Activated naive CD8-positive, alpha-beta T cell treated with anti-CD3 and anti-CD28 coated beads for 36 hours (primary cell): Measurements from ENCODE around the gene SCAMP1. TPM values are rescaled to one million over a fixed set of nuclear protein-coding genes. Genes with fewer than 3 reads are reported as not detected.
"Not testable (repeated sequence)": the region's sequence is repeated elsewhere in the genome, so short reads cannot be mapped to it uniquely, and the experiment has no call there.

ENCODE experiments used
- DNase-seq: peaks from one replicate; pipeline ENCODE4 v3.0.0; 2021
- H3K27ac Mint-ChIP-seq: one replicate; pipeline ENCODE4 v1.8.0; 2022; ENCODE audit warnings: mild to moderate bottlenecking, moderate library complexity, mixed read lengths
- H3K27me3 Mint-ChIP-seq: one replicate; pipeline ENCODE4 v1.8.0; 2022; ENCODE audit warnings: mild to moderate bottlenecking, mixed read lengths
- H3K36me3 Mint-ChIP-seq: one replicate; pipeline ENCODE4 v1.8.0; 2021; ENCODE audit warnings: mild to moderate bottlenecking, mixed read lengths
- H3K4me1 Mint-ChIP-seq: one replicate; pipeline ENCODE4 v1.8.0; 2021; ENCODE audit warnings: mixed read lengths
- H3K4me3 Mint-ChIP-seq: one replicate; pipeline ENCODE4 v1.8.0; 2022; ENCODE audit warnings: mild to moderate bottlenecking, moderate library complexity, mixed read lengths
- H3K9me3 Mint-ChIP-seq: one replicate; pipeline ENCODE4 v1.8.0; 2022; ENCODE audit warnings: mixed read lengths
- total RNA-seq, 2 experiments: library from RNA; stranded (reverse); gene quantifications; one replicate each; pipeline ENCODE4 v1.2.3, GENCODE V29; 2021

Gene SCAMP1
- total RNA-seq, 2 experiments from 2014 or later: 15.6 to 19.9 TPM

GRCh38 chr5:78430866-78431265 lies 70.4 kb downstream of the SCAMP1 start:
- no peaks in the 10 kb centered on the region for H3K27me3 Mint-ChIP-seq
- H3K4me3 Mint-ChIP-seq: no peak overlapping the region
- H3K9me3 Mint-ChIP-seq: peaks cover 19% of the 10 kb centered on the region
- H3K27ac Mint-ChIP-seq: no peak overlapping the region
- H3K4me1 Mint-ChIP-seq: peaks cover 2% of the 10 kb centered on the region
- DNase-seq: no peak
- peaks cover 49% of the 10 kb centered on the region for H3K36me3 Mint-ChIP-seq

GRCh38 chr5:78433972-78434371 lies 73.6 kb downstream of the SCAMP1 start:
- H3K27me3 Mint-ChIP-seq: no peaks in the 10 kb centered on the region
- peaks cover 21% of the 10 kb centered on the region for H3K9me3 Mint-ChIP-seq
- H3K4me3 Mint-ChIP-seq: no peak overlapping the region
- DNase-seq: no peak
- peaks cover 65% of the 10 kb centered on the region for H3K36me3 Mint-ChIP-seq
- H3K4me1 Mint-ChIP-seq: peaks cover 2% of the 10 kb centered on the region
- no peak overlapping the region for H3K27ac Mint-ChIP-seq

DNA sequence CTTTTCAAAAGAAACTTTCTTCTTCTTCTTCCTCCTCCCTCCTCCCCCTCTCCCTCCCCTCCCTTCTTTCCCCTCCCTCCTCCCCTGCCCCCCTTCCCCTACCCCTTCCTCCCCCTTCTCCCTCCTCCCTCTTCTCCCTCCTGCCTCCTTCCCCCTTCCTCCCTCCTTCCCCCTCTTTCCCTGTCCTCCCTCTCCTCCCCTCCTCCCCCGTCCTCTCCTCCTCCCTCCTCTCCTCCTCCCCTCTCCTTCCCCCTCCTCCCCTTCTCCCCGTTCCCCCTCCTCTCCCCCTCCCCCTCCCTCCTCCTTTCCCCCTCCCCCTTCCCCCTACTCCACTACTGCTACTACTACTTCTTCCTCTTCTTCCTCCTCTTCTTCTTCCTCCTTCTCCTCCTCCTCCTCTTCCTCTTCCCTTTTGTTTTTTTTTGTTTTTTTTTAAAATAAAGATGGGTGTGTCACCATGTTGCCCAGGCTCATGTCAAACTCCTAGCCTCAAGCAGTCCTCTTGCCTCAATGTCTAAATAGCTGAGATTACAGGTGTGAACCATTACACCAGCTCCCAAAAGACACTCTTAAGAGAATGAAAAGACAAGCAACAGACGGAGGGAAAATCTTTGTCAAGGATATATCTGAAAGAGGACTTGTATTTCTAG lies 87.5 kb downstream of the SCAMP1 start:
- Mint-ChIP-seq H3K4me3 (no peak overlapping the region), H3K4me1 (no peaks in the 10 kb centered on the region), H3K36me3 (peaks cover 32% of the 10 kb centered on the region), H3K27ac (no peak overlapping the region), H3K27me3 (no peaks in the 10 kb centered on the region), H3K9me3 (peaks cover 4% of the 10 kb centered on the region)
- DNase-seq: no peak

DNA sequence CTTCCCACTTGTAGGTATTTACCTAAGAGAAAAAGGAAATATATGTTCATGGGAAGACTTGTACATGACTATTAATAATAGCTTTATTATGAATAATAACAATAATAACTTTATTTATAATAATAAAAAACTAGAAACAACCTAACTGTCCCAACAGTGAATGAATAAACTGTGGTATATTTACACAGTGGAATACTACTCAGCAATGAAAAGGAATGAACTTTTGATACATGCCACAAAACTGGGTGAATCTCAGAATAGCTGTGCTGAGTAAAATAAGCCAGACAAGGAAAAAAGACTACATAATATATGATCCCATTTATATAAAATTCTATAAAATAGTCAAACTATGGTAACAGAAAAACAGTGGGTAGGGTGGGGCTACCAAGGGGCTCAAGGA lies 88.7 kb downstream of the SCAMP1 start:
- Mint-ChIP-seq H3K36me3 (peaks cover 27% of the 10 kb centered on the region), H3K27ac (no peak overlapping the region), H3K27me3 (no peaks in the 10 kb centered on the region), H3K9me3 (peaks cover 4% of the 10 kb centered on the region), H3K4me1 (no peaks in the 10 kb centered on the region), H3K4me3 (no peak overlapping the region)
- DNase-seq: no peak

GRCh38 chr5:78457507-78457906 lies 97.1 kb downstream of the SCAMP1 start:
- not testable (repeated sequence) for H3K9me3 Mint-ChIP-seq, H3K27me3 Mint-ChIP-seq, H3K27ac Mint-ChIP-seq

GRCh38 chr5:78458843-78459242 lies 98.4 kb downstream of the SCAMP1 start:
- Mint-ChIP-seq H3K36me3 (peaks cover 41% of the 10 kb centered on the region), H3K9me3 (peaks cover 1% of the 10 kb centered on the region), H3K4me1 (peaks cover 7% of the 10 kb centered on the region), H3K4me3 (no peak overlapping the region), H3K27me3 (no peaks in the 10 kb centered on the region), H3K27ac (no peak overlapping the region)
- DNase-seq: no peak

More at GRCh38 chr5:78457507-78457906, 97.1 kb downstream of the SCAMP1 start:
- H3K36me3 Mint-ChIP-seq: peaks cover 36% of the 10 kb centered on the region
- H3K4me1 Mint-ChIP-seq, DNase-seq, H3K4me3 Mint-ChIP-seq: not testable (repeated sequence)

- DNase-seq: no peak
- Mint-ChIP-seq H3K4me1 (peaks cover 3% of the 10 kb centered on the region), H3K36me3 (peaks cover 15% of the 10 kb centered on the region), H3K4me3 (no peak overlapping the region), H3K27ac (no peak overlapping the region), H3K9me3 (no peaks in the 10 kb centered on the region), H3K27me3 (no peaks in the 10 kb centered on the region)
These were observed 106.7 kb downstream of the SCAMP1 start for GRCh38 chr5:78467140-78467539.

DNA sequence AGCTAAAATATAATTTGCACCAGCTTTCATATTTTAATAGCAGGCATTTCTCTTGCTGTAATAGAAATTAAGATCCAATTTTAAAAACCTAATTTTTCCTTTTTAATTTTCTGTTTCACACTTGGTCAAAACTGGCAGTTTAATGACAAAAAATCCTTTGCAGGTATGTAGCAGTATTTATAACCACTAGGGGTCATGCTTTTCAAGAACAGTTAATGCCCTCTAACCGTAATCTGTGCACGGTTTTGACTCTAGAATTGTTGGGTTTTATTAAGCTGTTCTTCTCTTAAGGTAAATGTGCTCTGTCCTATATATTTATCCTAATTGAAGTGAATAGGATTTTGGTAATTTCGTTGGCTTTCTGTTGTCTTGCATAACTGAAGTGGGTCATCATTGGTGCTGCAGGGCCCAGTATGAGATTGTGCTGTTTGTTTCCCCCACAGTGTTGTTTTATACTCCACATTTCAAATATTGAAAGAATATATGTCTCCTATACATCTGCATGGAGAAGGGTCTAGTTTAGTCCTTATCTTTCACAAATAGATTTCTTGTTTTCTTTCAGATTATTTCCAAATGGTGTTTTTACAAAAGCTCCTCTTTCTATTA lies 107.4 kb downstream of the SCAMP1 start:
- no peak overlapping the region for H3K27ac Mint-ChIP-seq
- peaks cover 14% of the 10 kb centered on the region for H3K36me3 Mint-ChIP-seq
- H3K4me1 Mint-ChIP-seq: peaks cover 3% of the 10 kb centered on the region
- H3K9me3 Mint-ChIP-seq: no peaks in the 10 kb centered on the region
- DNase-seq: no peak
- H3K4me3 Mint-ChIP-seq: no peak overlapping the region
- no peaks in the 10 kb centered on the region for H3K27me3 Mint-ChIP-seq

- Mint-ChIP-seq H3K27me3 (no peaks in the 10 kb centered on the region), H3K36me3 (no peaks in the 10 kb centered on the region), H3K4me3 (no peak overlapping the region), H3K4me1 (peaks cover 3% of the 10 kb centered on the region), H3K9me3 (no peaks in the 10 kb centered on the region), H3K27ac (no peak overlapping the region)
- DNase-seq: no peak
These were observed 111.5 kb downstream of the SCAMP1 start for GRCh38 chr5:78471896-78472295.

DNA sequence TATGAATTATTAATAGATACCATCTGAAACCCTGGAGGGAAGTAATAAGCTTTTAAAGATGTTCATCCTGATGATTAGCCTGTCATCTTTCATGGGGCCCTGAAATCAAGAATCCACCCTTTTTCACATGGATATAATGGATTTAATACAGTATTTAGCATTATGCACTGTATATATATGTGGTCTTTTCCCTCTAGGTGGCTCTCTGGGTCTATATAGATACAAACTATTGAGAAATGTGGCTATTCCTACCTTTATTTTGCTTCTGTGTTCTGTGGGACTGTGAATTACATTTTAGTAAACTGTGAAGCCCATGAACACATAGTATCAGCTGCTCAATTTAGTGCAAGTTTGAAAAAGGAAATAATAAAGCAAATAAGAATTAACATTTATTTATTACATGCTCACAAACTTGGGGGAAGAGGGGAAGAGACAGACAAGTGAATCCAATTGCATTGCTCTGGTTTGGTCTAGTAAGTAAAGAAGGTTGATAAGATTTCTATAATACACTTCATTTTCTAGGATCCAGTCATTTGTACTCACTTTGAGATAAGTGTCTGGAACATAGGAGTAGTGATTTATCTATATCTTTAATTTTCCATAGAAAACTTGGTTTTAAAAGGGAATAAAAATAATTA lies 112.2 kb downstream of the SCAMP1 start:
- Mint-ChIP-seq H3K4me3 (no peak overlapping the region), H3K9me3 (no peaks in the 10 kb centered on the region), H3K36me3 (no peaks in the 10 kb centered on the region), H3K4me1 (peaks cover 3% of the 10 kb centered on the region), H3K27me3 (no peaks in the 10 kb centered on the region), H3K27ac (no peak overlapping the region)
- DNase-seq: no peak

DNA sequence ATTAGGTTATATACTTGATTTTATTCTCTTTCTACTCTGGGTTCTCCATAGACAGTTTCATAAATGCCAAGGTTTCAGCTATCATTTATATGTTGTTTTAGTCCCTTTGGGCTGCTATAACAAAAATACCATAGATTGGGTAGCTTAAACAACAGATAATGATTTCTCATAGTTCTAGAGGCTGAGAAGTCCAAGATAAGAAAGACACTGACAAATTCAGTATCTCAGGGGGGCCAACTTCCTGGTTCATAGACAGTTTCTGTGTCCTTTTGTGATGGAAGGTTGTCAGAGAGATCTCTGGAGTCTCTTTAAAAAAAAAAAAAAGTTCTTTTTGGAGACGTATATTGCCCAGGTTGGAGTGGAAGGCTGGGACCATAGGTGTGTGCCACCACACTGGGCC lies 113.3 kb downstream of the SCAMP1 start:
- no peaks in the 10 kb centered on the region for H3K4me1 Mint-ChIP-seq
- no peaks in the 10 kb centered on the region for H3K36me3 Mint-ChIP-seq
- H3K9me3 Mint-ChIP-seq: no peaks in the 10 kb centered on the region
- no peaks in the 10 kb centered on the region for H3K27me3 Mint-ChIP-seq
- H3K4me3 Mint-ChIP-seq: no peak overlapping the region
- DNase-seq: no peak
- no peak overlapping the region for H3K27ac Mint-ChIP-seq

DNA sequence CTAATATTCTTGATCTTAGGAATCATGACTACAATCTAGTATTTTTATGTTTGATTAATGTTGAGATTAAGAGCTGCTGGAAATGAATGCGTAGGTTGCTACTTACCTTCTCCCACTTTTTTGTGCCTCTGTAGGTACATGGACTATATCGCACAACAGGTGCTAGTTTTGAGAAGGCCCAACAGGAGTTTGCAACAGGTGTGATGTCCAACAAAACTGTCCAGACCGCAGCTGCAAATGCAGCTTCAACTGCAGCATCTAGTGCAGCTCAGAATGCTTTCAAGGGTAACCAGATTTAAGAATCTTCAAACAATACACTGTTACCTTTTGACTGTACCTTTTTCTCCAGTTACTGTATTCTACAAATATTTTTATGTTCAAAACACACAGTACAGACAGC lies 115.0 kb downstream of the SCAMP1 start:
- Mint-ChIP-seq H3K27me3 (no peaks in the 10 kb centered on the region), H3K9me3 (no peaks in the 10 kb centered on the region), H3K36me3 (no peaks in the 10 kb centered on the region), H3K27ac (no peak overlapping the region), H3K4me1 (no peaks in the 10 kb centered on the region), H3K4me3 (no peak overlapping the region)
- DNase-seq: no peak

- Mint-ChIP-seq H3K27ac (no peak overlapping the region), H3K9me3 (no peaks in the 10 kb centered on the region), H3K4me3 (no peak overlapping the region), H3K4me1 (no peaks in the 10 kb centered on the region), H3K36me3 (no peaks in the 10 kb centered on the region), H3K27me3 (no peaks in the 10 kb centered on the region)
- DNase-seq: no peak
These were observed 116.4 kb downstream of the SCAMP1 start for GRCh38 chr5:78476795-78477194.

DNA sequence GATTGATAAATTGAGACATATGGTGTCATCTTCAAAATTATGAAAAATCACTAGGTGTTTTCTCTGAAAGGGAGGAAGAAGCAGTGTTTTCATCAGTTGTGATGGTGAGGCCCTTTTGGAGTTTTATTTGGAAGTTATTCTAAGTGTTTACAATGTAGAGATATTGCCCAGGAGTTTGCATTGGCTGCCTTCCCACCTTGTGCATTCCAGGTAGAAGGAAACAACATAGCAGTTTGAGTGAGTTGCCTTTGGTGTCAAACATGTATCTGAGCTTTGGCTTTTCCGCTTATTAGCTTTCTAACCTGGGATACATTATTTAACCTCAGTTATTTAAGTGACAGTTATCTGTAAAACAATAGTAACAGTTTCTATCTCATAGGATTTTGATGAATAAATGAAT lies 122.5 kb downstream of the SCAMP1 start:
- H3K4me1 Mint-ChIP-seq: peaks cover 12% of the 10 kb centered on the region
- H3K9me3 Mint-ChIP-seq: no peaks in the 10 kb centered on the region
- H3K36me3 Mint-ChIP-seq: peaks cover 1% of the 10 kb centered on the region
- no peak for DNase-seq
- no peak overlapping the region for H3K4me3 Mint-ChIP-seq
- no peaks in the 10 kb centered on the region for H3K27me3 Mint-ChIP-seq
- H3K27ac Mint-ChIP-seq: no peak overlapping the region

DNA sequence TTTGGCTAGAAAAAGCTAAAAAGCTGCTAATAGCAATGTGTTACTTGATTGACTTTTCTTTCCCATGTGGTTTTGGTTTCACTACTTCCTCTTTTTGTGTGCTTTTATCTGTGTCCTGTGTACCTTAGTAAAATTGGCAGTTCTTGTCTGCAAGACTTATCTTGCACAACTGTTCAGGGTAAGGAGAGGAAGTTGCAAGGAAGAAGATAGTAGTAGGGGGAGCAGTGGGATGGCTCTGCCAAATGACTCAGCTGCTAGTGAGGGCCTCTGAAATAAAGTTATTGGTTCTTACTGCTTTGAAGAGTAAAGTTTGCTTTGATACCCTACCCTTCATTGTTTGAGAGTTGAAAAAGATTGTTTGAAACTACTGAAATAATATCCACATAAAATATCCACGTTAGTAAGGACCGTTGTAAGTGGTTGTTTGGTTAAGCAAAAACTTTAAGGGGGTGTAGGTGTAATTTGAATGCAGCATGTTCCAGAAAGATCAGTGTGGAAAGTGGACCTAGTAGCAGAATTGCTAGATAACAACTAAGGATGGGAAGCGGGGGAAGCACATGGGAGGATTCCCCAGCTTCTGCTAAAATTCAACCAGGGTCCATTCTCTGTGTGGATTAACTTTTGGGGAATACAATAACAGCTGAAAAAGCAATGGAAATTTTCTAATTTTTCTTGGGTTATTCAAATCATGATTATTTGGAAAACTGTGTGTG lies 123.5 kb downstream of the SCAMP1 start:
- H3K9me3 Mint-ChIP-seq: no peaks in the 10 kb centered on the region
- H3K4me1 Mint-ChIP-seq: peaks cover 12% of the 10 kb centered on the region
- H3K4me3 Mint-ChIP-seq: no peak overlapping the region
- no peaks in the 10 kb centered on the region for H3K27me3 Mint-ChIP-seq
- peaks cover 1% of the 10 kb centered on the region for H3K36me3 Mint-ChIP-seq
- no peak overlapping the region for H3K27ac Mint-ChIP-seq
- no peak for DNase-seq
